Fibroblast of the aortic adventitia (primary cell): ENCODE results near the gene HK1. TPM values are rescaled to one million over a fixed set of nuclear protein-coding genes. Genes with fewer than 3 reads are reported as not detected.

ENCODE experiments used
- DNase-seq: peaks from one replicate; pipeline ENCODE4 v3.0.0-alpha.2; 2010; ENCODE audit warnings: low read depth
- H3K4me3 ChIP-seq: 2 replicates; pipeline ENCODE4 v1.5.1; 2011; ENCODE audit warnings: low read depth, mild to moderate bottlenecking, control low read depth, low read length, moderate library complexity
- CTCF ChIP-seq: IDR thresholded peaks from 2 replicates; pipeline ENCODE4 v1.5.1; 2011; ENCODE audit warnings: mild to moderate bottlenecking, low read length, control low read depth, inconsistent platforms; ENCODE audit not compliant: insufficient read depth
- total RNA-seq: library from RNA; depleted of rRNA; stranded (reverse); fragments of >200 nt; gene quantifications from 2 replicates; pipeline ENCODE4 v1.2.3, GENCODE V29; 2012; ENCODE audit warnings: low replicate concordance

The HK1 gene
- total RNA-seq, 1 donor = 84.1 TPM

DNA sequence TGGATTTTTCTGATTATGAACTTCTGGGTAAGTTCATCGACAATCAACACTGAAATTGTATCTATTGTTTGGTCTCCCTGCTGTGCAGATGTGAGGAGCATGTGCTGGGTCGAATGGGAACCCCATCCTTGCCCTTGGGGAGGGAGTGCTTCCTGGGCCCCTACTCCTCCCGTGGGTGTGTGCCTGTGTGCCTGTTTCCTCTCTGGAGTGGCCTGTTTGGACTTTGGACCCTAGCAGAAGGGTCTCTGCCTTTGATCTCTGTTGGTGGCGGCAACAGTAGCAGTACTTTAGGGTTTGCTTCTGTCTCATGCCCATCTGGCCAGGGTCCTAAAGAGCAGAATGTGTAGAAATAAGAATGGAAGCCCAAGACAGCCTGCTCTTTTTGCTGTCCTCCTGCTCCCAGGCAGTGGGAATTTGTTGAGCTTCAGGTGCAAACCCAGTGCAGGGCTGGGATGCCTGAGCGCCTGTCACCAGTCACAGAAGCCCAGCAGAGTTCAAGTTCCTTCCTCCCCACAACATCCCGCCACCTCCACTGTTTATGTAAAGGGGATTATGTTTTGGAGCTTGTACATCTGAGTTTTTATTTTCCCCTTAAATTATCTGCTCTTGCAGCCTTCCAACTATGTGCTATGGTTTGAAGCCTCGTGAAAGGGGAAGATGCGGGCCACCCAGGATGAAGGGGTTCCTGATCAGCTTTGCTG, 139.9 kb downstream of the HK1 start:
- no peak for DNase-seq
- TF ChIP-seq CTCF = no peak
- no peak overlapping the region for H3K4me3 ChIP-seq

DNA sequence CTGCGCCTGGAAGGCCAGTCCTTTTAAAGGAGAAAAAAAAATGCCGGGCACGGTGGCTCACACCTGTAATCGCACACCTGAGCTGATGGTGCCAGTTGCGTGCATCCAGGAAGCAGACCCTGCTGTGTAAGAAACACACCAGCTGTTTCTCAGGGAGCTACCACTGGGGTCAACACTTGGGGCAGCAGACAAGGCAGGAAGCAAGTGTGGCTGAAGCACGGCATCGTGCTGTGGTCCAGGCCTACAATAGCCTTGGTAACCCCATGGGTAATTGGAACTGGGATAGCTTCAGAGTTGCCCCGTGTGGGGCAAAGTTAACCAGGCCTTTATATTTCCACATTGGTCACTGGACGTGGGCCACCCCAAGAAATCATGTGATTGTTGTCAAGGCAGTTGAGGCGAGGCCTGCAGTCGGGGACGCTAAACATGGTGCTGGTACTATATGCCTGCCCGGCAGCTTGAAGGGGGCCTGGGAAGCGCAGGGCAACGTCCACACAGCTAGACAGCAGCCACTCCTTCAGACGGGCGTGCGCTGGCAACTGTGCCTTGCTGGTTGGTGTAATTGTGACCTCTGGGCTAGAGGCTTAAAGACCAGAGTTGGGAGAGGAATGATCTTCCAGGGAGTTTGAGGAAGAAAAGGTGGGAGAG, 140.9 kb downstream of the HK1 start:
- no peak for TF ChIP-seq CTCF
- H3K4me3 ChIP-seq = no peak overlapping the region
- no peak for DNase-seq

GRCh38 chr10:69419744-69420126, 141.4 kb downstream of the HK1 start:
- TF ChIP-seq CTCF = no peak
- no peak for DNase-seq
- no peak overlapping the region for H3K4me3 ChIP-seq

GRCh38 chr10:69421611-69422308, 143.5 kb downstream of the HK1 start:
- no peak for DNase-seq
- H3K4me3 ChIP-seq = no peak overlapping the region
- TF ChIP-seq CTCF = no peak

DNA sequence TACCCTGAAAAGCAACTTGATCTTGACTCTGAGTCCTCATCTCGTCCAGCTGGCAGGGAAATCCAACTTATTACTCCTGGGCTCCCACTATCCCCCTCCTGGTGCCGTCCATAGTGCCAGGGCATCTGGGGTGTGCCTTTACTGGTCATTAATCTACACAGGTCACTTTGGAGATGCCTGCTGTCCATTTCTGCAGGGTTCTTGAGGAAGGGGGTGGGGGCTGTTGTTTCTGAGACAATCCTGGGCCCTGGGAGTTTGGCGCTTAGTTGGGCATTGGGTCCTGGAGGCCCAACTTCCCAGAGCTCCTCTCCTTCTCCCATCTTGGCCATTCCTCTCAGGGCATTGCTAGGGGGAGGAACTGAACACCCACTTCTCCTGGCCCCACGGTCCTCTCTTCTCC, 144.4 kb downstream of the HK1 start:
- DNase-seq = no peak
- TF ChIP-seq CTCF = no peak
- H3K4me3 ChIP-seq = no peak overlapping the region

- no peak overlapping the region for H3K4me3 ChIP-seq
- no peak for TF ChIP-seq CTCF
- no peak for DNase-seq
Observed at GRCh38 chr10:69425041-69425440, 146.7 kb downstream of the HK1 start.
